Adipocyte (in vitro differentiated cells): ENCODE measurements around the gene CNOT1.

Experiments
- DNase-seq: peaks from one replicate; pipeline ENCODE4 v3.0.0-alpha.2; 2015; ENCODE audit warnings: low read depth
- H3K27me3 ChIP-seq: replicated peaks from 2 replicates; pipeline ENCODE4 v1.7.0; 2013; ENCODE audit warnings: mild to moderate bottlenecking, low read length, moderate library complexity; ENCODE audit not compliant: control insufficient read depth, insufficient read depth
- H3K36me3 ChIP-seq: 2 replicates; pipeline ENCODE4 v1.7.0; 2013; ENCODE audit warnings: low read length, mild to moderate bottlenecking, moderate library complexity; ENCODE audit not compliant: control insufficient read depth, insufficient read depth, severe bottlenecking
- H3K4me1 ChIP-seq: 2 replicates; pipeline ENCODE4 v1.7.0; 2013; ENCODE audit warnings: mild to moderate bottlenecking, low read length, moderate library complexity; ENCODE audit not compliant: control insufficient read depth, insufficient read depth
- H3K4me3 ChIP-seq: 2 replicates; pipeline ENCODE4 v1.7.0; 2013; ENCODE audit warnings: mild to moderate bottlenecking, low read length, moderate library complexity
- H3K9ac ChIP-seq: 2 replicates; pipeline ENCODE4 v1.7.0; 2013; ENCODE audit warnings: mild to moderate bottlenecking, low read length, moderate library complexity
- H3K9me3 ChIP-seq: 2 replicates; pipeline ENCODE4 v1.7.0; 2013; ENCODE audit warnings: mild to moderate bottlenecking, low read length, moderate library complexity; ENCODE audit not compliant: control insufficient read depth

The CNOT1 gene

DNA sequence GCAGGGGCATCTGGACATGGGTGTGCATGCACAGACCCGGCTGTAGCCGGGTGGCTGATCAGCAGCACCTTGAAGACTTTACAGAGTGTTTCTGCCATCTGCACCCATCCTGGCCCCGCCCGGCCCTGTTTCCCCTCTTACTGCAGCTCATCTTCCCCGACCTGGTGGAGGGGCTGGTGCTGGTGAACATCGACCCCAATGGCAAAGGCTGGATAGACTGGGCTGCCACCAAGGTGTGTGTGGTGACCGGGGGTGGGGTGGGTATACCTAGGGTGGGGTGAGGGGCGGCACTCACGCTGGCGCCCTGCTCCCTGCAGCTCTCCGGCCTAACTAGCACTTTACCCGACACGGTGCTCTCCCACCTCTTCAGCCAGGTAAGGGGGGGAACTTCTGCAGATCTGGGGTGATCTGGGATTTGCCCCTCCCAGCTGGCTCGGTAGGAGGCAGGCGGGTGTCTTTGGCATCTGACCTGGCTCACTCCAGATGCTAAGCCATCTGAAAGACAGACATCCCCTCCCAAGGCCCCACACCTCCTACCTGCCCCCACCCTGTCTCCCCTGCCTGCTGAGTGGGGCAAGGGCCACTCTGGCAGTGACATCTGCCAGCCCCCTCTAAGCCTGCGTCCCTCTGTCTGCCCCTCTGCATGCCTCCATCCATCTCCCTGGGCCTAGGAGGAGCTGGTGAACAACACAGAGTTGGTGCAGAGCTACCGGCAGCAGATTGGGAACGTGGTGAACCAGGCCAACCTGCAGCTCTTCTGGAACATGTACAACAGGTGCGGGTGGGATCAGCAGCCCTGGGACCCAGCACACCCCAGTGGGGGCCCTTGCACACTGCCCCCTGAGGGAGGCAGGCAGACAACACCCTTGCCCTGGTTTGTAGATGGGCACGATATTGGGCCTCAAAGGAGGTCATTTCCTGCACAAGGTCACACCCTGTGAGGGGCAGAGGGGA is 123.1 kb downstream of the CNOT1 start:
- DNase-seq: no peak
- peaks cover 14% of the 10 kb centered on the region for H3K27me3 ChIP-seq
- no peaks in the 10 kb centered on the region for H3K9me3 ChIP-seq
- no peak overlapping the region for H3K4me3 ChIP-seq
- H3K36me3 ChIP-seq: no peaks in the 10 kb centered on the region
- H3K9ac ChIP-seq: no peak overlapping the region
- H3K4me1 ChIP-seq: no peaks in the 10 kb centered on the region

DNA sequence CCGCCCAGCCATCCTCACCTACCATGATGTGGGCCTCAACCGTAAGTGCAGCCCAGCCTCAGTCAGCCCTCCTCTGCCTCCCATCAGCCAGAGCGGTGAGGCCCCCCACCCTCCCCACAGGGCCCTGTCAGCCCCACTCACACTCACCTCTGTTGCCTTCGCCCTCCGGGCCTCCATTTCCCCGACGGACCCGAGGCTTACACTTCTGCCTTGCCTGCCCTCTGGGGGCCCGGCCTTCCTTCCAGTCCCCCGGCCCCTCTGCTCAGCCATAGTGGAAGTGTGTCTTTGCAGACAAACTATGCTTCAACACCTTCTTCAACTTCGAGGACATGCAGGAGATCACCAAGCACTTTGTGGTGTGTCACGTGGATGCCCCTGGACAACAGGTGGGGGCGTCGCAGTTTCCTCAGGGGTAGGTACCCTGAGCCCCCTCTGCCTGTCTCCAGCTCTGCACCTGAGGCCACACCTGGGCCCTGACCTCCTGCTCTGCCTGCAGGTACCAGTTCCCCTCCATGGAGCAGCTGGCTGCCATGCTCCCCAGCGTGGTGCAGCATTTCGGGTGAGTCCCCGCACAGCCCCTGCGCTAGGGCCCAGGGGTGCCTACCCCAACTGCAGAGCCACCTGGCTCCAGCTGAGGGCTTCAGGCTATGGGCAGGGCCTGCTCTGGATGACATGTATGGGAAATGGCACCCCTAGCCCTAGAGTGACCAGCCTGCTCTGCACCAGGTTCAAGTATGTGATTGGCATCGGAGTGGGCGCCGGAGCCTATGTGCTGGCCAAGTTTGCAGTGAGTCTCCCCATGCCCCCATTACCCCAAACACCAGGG is 125.5 kb downstream of the CNOT1 start:
- no peak overlapping the region for H3K9ac ChIP-seq
- no peak overlapping the region for H3K4me3 ChIP-seq
- H3K9me3 ChIP-seq: no peaks in the 10 kb centered on the region
- H3K27me3 ChIP-seq: peaks cover 23% of the 10 kb centered on the region
- H3K36me3 ChIP-seq: no peaks in the 10 kb centered on the region
- DNase-seq: no peak
- peaks cover 4% of the 10 kb centered on the region for H3K4me1 ChIP-seq

DNA sequence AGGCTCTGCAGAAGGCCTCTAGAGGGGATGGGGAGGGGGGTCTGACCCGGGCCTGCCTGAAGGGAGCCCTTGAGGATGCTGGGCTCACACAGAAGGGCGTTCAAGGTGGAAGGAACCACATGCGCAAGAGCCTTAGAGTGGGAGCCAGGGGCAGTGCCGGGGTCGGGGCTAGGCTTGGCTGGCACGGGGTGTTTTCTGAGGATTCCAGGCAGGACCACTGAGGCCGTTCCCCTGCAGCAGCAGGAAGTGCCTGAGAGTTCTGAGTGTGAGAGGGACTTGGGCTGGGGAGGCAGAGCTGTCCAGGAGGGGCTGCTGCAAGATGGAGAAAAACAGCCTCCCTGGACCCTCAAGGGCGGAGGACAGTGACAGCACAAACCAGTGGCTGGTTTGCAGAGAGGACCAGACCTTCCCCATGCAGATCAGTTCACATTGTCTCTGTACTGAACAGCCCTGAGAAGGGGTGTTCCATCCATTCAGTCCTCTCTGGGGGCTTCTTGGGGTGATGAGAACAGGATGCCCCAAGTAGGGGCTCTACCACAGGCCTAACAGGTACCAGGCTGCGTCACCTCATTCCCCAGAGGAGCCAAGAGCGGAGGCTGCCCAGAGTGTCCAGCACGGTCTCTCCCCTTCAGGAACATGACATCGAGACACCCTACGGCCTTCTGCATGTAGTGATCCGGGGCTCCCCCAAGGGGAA is 126.3 kb downstream of the CNOT1 start:
- no peak overlapping the region for H3K4me3 ChIP-seq
- no peak for DNase-seq
- H3K27me3 ChIP-seq: peaks cover 23% of the 10 kb centered on the region
- H3K9me3 ChIP-seq: no peaks in the 10 kb centered on the region
- H3K9ac ChIP-seq: no peak overlapping the region
- peaks cover 4% of the 10 kb centered on the region for H3K4me1 ChIP-seq
- no peaks in the 10 kb centered on the region for H3K36me3 ChIP-seq

DNA sequence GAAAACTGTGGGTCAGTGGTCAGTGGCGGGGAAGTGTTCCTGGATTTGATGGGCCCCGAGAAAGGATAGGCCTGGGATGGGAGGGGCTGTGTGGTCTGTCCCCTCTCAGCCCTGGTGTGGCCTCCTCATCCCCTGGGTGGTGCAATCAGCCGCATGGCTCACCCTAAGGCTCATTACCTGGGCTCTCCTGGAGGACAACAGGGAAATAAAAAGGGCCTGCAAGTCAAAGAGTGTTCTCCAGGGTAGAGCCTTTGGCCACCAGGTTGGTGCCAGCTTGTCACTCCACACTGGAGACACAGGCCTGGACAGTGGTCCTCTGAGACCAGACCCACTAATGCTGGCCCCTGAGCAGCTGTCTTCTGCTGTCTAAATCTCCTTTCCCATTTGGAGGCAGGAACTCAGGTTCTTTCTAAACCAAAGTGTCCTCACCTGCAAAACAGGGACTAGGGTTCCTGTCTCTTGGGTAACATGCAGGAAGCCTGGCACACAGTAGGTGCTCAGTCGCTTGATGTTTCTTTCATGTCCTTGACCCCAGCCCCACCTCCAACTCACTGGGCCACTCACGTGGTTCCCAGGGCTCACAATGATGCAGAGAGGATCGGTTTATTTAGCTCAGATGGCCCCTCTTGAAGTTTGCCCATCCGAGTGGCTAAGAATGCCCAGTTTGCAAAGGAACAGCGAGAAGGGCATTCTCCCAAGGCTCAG is 127.3 kb downstream of the CNOT1 start:
- no peak overlapping the region for H3K4me3 ChIP-seq
- no peaks in the 10 kb centered on the region for H3K9me3 ChIP-seq
- no peak overlapping the region for H3K9ac ChIP-seq
- peaks cover 4% of the 10 kb centered on the region for H3K4me1 ChIP-seq
- H3K27me3 ChIP-seq: peaks cover 23% of the 10 kb centered on the region
- no peaks in the 10 kb centered on the region for H3K36me3 ChIP-seq
- DNase-seq: no peak

DNA sequence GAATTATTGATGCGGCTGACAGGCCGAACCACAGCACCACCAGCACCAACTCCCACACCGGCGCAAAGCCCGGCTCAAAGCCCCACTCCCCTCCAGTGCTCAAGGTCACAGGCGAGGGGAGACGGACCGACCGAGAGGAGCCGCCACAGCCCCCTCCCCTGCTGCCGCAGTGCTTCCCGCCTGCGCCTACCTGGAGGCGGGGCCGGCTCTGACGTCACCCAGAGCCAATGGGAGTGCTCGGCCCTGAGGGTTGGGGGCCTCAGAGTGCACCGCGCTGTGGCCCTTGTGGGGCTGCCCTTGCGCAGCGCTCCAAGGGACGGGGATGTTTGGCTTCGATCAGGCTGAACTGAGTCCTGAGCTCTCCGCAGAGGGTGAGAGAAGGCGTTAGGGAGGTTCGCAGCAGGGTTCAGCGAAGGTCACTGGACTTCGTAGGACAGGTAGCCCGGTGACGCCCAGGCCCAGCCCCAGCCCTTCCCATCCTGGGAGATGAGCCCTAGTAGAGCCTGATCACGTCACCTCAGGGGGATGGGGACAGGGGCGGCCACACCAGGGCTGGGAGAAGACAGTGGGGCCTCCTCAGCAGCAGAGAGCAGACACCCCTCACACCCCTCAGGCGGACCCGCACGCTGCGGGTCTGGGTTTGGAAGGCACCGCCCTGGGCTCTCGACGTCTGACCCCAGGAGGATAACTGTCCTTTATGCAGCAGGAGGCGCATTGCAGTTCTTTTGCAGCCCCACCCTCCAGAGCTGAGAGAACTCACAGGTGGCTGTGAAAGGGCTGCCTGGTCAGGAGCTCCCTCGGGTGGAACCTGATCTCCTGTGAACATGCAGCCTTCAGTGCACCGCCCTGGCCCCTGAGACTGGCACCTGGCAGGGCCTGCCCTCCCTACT is 128.1 kb downstream of the CNOT1 start:
- H3K4me3 ChIP-seq: no peak overlapping the region

DNA sequence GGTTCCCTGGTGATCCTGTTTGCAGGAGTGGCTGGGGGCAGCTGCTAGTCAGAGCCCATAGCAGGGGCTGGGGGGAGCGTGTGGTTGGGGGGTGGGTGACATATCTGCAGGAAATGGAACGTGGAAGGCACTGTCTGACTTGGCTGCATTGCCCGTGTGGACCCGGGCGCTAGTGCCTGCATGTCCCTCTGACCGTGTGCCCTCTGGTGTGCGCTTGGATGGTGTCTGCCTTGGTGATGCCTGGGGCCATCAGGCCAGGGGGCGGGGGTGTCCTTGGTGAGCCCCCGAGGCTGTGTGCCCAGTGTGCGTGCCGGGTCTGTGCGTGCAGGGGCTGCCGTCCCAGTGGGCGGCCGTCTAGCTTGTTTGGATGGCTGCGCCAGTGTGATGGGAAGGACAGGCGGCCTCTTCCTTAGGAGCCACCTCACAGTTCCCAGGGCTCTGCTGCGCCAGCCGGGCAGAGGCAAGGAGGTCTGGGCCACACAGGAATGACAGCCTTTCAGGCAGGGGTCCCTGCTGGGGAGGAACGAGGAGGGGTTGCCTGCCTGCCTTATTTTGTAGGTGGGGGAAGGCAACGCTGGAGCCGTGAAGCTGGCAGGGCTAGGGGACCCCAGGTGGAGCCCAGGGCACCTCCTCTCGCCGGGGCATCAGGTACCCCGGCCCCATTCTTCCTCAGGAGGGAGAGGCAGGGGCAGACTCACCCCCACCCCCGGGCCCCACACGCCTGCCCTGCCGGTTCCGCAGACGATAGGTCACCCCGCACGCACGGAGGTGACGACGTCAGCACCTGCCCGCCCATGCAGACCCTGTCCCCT is 129.0 kb downstream of the CNOT1 start:
- Histone ChIP-seq H3K27me3 (peaks cover 23% of the 10 kb centered on the region), H3K9me3 (no peaks in the 10 kb centered on the region), H3K4me1 (peaks cover 4% of the 10 kb centered on the region), H3K4me3 (peak overlapping the region; percentile 55), H3K9ac (no peak overlapping the region), H3K36me3 (no peaks in the 10 kb centered on the region)
- peak; percentile 25 for DNase-seq

More for the DNA sequence above, 128.1 kb downstream of the CNOT1 start:
- Histone ChIP-seq H3K27me3 (peaks cover 23% of the 10 kb centered on the region), H3K9ac (no peak overlapping the region), H3K36me3 (no peaks in the 10 kb centered on the region), H3K4me1 (peaks cover 4% of the 10 kb centered on the region), H3K9me3 (no peaks in the 10 kb centered on the region)
- peak; percentile 41 for DNase-seq

DNA sequence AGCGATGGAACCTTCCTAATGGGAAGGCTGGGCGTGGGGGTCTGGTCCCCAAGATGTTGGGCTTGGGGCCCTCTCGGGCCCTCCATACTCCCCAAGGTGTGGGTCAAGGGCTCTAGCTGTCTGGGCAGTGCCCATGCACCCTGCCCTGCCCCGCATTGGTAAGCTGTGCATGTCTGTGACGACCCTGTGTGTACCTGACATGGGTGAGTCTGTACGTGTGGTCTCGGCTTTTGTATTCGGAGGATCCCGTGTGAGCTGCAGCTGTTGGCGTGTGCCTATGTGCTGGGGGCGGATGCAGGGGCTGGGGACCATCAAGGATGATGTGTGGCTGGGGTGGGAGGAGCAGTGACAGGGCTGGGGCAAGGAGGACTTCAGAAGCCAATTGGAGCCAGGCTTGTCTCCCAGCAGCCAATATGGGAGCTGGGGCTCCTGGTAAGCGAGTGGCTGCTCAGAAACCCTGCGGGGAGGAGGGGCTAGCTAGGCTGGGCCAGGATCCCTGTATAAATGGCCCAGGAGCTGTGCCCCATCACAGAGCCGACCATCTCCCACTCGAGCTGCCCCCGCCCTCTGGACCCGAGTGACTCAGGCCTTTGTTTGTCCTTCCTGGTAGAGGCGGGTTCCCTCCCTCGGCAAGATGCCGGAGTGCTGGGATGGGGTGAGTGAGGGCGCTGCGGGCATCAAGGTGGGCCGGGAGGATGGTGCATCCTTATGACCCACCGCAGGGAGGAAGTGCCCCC is 129.8 kb downstream of the CNOT1 start, which contains the start of gene NDRG4:
Gene NDRG4 (plus strand): TSS at position 529 of the 737 bp plus-strand sequence. CDS start 106 bp downstream, at position 635.
- Histone ChIP-seq H3K4me1 (peaks cover 4% of the 10 kb centered on the region), H3K36me3 (no peaks in the 10 kb centered on the region), H3K4me3 (peak within 1 kb of the TSS; percentile 55), H3K9me3 (no peaks in the 10 kb centered on the region), H3K9ac (no peak within 1 kb of the TSS), H3K27me3 (peaks cover 23% of the 10 kb centered on the region)
- peak; percentile 79 for DNase-seq

DNA sequence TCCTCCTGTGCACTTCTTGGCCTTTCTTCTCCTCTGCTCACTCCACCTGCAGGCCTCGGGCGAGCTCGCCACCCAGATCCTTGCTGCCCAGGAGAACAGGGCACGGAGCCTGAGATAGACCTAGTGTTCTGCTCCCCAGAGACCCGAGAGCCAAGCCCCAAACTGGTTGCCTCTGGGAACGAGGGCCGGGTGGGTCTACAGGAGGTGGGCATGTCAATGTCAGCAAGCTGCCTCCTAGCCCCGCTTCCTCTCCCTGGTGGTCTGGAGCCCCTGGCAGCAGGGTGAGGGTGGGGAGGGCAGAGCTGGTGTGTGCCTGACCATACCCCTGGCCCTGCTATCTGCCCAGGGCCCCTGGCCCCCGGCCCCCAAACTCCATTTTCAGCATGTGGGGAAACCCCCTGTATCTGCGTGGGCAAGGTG is 130.5 kb downstream of the CNOT1 start:
- H3K4me3 ChIP-seq: no peak overlapping the region
- H3K36me3 ChIP-seq: no peaks in the 10 kb centered on the region
- H3K4me1 ChIP-seq: peaks cover 4% of the 10 kb centered on the region
- no peaks in the 10 kb centered on the region for H3K9me3 ChIP-seq
- no peak for DNase-seq
- H3K9ac ChIP-seq: no peak overlapping the region
- peaks cover 23% of the 10 kb centered on the region for H3K27me3 ChIP-seq
